Endodermal cell (in vitro differentiated cells): Measurements from ENCODE around the gene EMP1. TPM values are rescaled to one million over a fixed set of nuclear protein-coding genes. Genes with fewer than 3 reads are reported as not detected.

Experiments used
- DNase-seq: peaks from one replicate; pipeline ENCODE4 v3.0.0-alpha.2; 2017
- H3K27ac ChIP-seq: 2 replicates; pipeline ENCODE4 v1.5.1; 2013; ENCODE audit warnings: mild to moderate bottlenecking, low read depth, low read length, moderate library complexity
- H3K27me3 ChIP-seq: 2 replicates; pipeline ENCODE4 v1.6.1; 2013; ENCODE audit warnings: mild to moderate bottlenecking, low read length, moderate library complexity; ENCODE audit not compliant: insufficient read depth, control insufficient read depth, poor library complexity, severe bottlenecking
- H3K36me3 ChIP-seq: 2 replicates; pipeline ENCODE4 v1.7.0; 2013; ENCODE audit warnings: mild to moderate bottlenecking, low read length, moderate library complexity; ENCODE audit not compliant: control insufficient read depth, insufficient read depth
- H3K4me1 ChIP-seq: one replicate; pipeline ENCODE4 v1.7.0; 2013; ENCODE audit warnings: low read length; ENCODE audit not compliant: control insufficient read depth, insufficient read depth
- H3K4me3 ChIP-seq: 2 replicates; pipeline ENCODE4 v1.5.1; 2013; ENCODE audit warnings: mild to moderate bottlenecking, low read length, moderate library complexity
- H3K9ac ChIP-seq: 2 replicates; pipeline ENCODE4 v1.6.1; 2013; ENCODE audit warnings: mild to moderate bottlenecking, low read length, moderate library complexity; ENCODE audit not compliant: poor library complexity, severe bottlenecking; ENCODE audit errors: extremely low read depth
- H3K9me3 ChIP-seq: 2 replicates; pipeline ENCODE4 v1.6.1; 2013; ENCODE audit warnings: mild to moderate bottlenecking, low read length, moderate library complexity; ENCODE audit not compliant: control insufficient read depth
- H3K27ac Mint-ChIP-seq: 2 replicates; pipeline ENCODE4 v1.8.0; 2020; ENCODE audit warnings: mixed read lengths
- H3K27me3 Mint-ChIP-seq: 2 replicates; pipeline ENCODE4 v1.8.0; 2021; ENCODE audit warnings: mild to moderate bottlenecking, mixed read lengths; ENCODE audit not compliant: insufficient read depth
- H3K36me3 Mint-ChIP-seq: 2 replicates; pipeline ENCODE4 v1.8.0; 2020; ENCODE audit warnings: low read depth, mixed read lengths
- H3K4me1 Mint-ChIP-seq: 2 replicates; pipeline ENCODE4 v1.8.0; 2020; ENCODE audit warnings: mixed read lengths
- H3K4me3 Mint-ChIP-seq: 2 replicates; pipeline ENCODE4 v1.8.0; 2020; ENCODE audit warnings: mild to moderate bottlenecking, moderate library complexity, mixed read lengths
- H3K9me3 Mint-ChIP-seq: 2 replicates; pipeline ENCODE4 v1.8.0; 2020; ENCODE audit warnings: mild to moderate bottlenecking, mixed read lengths
- WGBS, 2 experiments: methylation state at CpG; one replicate each; pipeline versions ENCODE4 v1.1.5 to v1.1.7; 2013; ENCODE audit warnings: missing lambda C conversion rate in 2 of 2, mixed read lengths in 1 of 2; ENCODE audit not compliant: insufficient coverage in 1 of 2, insufficient read length in 1 of 2; 5-methylcytosine and 5-hydroxymethylcytosine counted together
- total RNA-seq, 2 donors: library from RNA; stranded (reverse); fragmentation: NEBNext Ultra II Directional in 1 of 2; extraction: Animal tissue kit (Norgen Biotek cat#: 25700) in 1 of 2; gene quantifications; 2 replicates in 1 of 2; 3 replicates in 1 of 2; pipeline ENCODE4 v1.2.1, GENCODE V29; 2021
- TF ChIP-seq, protein P1 (sequence below): fragments of 200-600 bp; sonication (generic); conservative IDR thresholded peaks from 2 replicates; pipeline ENCODE4 v1.5.0; 2021; ENCODE audit warnings: antibody characterized with exemption, mild to moderate bottlenecking

EMP1 gene
- total RNA-seq, 2 donors from 2014 or later, result 0.58 to 0.59 TPM

DNA sequence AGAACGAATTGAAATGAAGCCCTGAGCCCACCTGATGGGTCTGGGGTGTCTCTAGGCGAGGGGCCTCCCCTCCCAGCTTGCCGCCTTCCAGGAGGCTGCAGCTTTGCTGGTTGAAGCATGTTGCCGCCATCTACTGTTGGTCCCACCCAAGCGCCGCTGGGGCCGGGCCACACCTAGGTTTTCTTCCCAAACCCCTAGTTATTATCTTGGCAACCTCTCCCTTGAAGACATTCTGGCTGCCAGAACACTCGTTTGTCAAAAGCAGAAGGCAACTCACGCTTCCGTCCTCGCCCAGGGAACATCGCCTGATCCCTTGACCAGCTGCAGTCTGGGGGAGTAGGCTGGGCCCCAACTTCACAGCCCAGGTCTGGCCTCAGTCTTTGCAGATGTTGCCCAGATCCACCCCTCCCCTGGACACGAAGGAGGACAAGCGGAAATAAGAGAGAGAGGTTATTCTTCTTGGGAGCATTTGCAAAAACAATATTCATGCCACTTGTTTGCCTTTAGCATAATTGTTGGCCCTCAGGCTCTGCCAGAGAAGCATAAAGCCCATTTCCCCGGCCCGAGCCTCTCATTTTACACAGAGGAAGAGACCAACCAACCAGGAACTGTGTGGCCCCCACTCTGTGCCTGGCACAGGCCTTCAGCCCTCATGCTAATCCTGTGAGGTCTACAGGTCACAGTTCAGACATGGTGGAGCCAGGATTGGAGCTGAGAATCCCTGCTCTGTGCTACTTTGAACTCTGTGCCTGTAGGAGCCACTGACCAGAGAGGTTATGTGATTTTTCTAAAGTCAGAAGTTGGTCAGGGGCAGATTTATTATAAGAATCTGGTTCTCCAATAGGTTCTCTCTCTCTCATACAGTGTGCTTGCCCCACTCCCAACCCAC is 6.8 kb downstream of the EMP1 start:
- H3K9me3 Mint-ChIP-seq, result no peaks in the 10 kb centered on the region
- Histone ChIP-seq H3K9me3 (no peaks in the 10 kb centered on the region), H3K36me3 (no peaks in the 10 kb centered on the region), H3K27me3 (peaks cover 4% of the 10 kb centered on the region), H3K4me1 (no peaks in the 10 kb centered on the region), H3K9ac (no peak overlapping the region), H3K4me3 (no peak overlapping the region), H3K27ac (no peak overlapping the region)
- 70 to 79% methylated on average over 11 to 16 of the region's 16 CpGs for whole genome bisulfite sequencing, 2 experiments
- H3K4me1 Mint-ChIP-seq, result peaks cover 18% of the 10 kb centered on the region
- TF ChIP-seq, protein P1, sequence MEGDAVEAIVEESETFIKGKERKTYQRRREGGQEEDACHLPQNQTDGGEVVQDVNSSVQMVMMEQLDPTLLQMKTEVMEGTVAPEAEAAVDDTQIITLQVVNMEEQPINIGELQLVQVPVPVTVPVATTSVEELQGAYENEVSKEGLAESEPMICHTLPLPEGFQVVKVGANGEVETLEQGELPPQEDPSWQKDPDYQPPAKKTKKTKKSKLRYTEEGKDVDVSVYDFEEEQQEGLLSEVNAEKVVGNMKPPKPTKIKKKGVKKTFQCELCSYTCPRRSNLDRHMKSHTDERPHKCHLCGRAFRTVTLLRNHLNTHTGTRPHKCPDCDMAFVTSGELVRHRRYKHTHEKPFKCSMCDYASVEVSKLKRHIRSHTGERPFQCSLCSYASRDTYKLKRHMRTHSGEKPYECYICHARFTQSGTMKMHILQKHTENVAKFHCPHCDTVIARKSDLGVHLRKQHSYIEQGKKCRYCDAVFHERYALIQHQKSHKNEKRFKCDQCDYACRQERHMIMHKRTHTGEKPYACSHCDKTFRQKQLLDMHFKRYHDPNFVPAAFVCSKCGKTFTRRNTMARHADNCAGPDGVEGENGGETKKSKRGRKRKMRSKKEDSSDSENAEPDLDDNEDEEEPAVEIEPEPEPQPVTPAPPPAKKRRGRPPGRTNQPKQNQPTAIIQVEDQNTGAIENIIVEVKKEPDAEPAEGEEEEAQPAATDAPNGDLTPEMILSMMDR, result peak; percentile 94
- peak; percentile 93 for DNase-seq
- H3K4me3 Mint-ChIP-seq, result no peak overlapping the region
- no peak overlapping the region for H3K27ac Mint-ChIP-seq
- H3K36me3 Mint-ChIP-seq, result no peaks in the 10 kb centered on the region
- peaks cover 35% of the 10 kb centered on the region for H3K27me3 Mint-ChIP-seq

DNA sequence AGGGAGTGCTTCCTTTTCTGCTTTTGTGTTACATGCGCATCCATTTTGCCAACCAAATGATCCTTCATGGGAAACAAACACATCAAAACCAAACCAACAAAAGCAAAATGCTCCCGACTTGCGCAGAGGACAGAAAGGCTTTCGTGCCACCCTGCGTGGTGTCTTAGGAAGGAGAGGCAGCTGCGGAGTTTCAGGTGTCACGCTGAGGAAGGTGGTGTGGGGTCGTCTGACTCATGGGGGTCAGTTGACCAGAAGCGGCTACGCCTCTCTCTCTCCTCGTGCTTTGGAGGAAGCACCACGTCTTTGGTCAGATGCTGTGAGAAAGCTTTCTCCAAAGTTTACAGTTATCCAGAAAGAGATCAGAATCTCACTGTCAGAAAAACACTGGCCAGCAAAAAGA is 7.9 kb downstream of the EMP1 start:
- WGBS, 2 experiments, result 41 to 53% methylated on average over 5 to 12 of the region's 12 CpGs
- Histone ChIP-seq H3K27ac (no peak overlapping the region), H3K27me3 (peaks cover 4% of the 10 kb centered on the region), H3K36me3 (no peaks in the 10 kb centered on the region), H3K9me3 (no peaks in the 10 kb centered on the region), H3K4me1 (no peaks in the 10 kb centered on the region), H3K9ac (no peak overlapping the region), H3K4me3 (no peak overlapping the region)
- Mint-ChIP-seq H3K9me3 (no peaks in the 10 kb centered on the region), H3K36me3 (no peaks in the 10 kb centered on the region), H3K4me1 (peaks cover 26% of the 10 kb centered on the region), H3K27me3 (peaks cover 35% of the 10 kb centered on the region), H3K27ac (no peak overlapping the region), H3K4me3 (no peak overlapping the region)
- DNase-seq, result peak; percentile 70
- TF ChIP-seq, protein P1, result no peak

DNA sequence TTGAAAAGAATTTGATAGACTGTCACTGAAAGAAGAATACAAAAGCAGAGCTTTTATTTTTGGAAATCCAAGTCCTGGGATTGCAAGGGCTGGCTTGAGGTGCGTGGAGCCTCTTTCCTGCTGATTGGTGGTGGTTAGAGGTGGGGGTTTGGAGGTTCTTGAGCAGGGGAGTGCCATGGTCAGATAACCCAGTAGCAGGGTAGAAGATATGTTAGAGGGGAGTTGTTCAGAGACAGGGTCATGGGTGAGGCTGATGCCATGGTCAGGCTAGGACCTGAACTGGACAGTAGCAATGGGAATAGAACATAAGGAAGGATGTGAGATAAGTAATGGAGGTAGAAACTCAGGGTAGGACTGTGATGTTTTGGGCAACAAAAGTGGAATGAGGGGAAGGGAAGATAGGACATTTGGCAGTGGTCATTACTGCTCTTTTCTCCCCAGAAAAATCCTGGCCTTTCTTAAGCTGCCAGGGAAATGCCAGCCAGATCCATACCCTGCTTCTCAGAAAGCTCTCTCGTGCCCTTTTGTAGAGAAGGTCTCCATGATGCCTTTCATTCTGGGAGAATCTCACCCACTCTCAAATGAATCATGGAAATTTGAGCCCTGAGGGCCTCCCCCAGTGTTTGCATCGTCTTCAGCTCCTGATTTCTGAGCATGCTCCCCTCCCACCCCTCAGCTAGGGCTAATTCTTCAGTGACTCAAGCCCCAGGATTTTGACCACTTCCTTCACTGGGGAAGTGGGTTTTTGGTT is 9.5 kb downstream of the EMP1 start:
- H3K27ac ChIP-seq, result no peak overlapping the region
- no peaks in the 10 kb centered on the region for H3K36me3 Mint-ChIP-seq
- H3K27me3 Mint-ChIP-seq, result peaks cover 33% of the 10 kb centered on the region
- H3K4me1 ChIP-seq, result no peaks in the 10 kb centered on the region
- peaks cover 36% of the 10 kb centered on the region for H3K4me1 Mint-ChIP-seq
- peaks cover 4% of the 10 kb centered on the region for H3K27me3 ChIP-seq
- 67 to 70% methylated on average over 1 to 3 of the region's 3 CpGs for whole genome bisulfite sequencing, 2 experiments
- no peak overlapping the region for H3K9ac ChIP-seq
- H3K36me3 ChIP-seq, result no peaks in the 10 kb centered on the region
- H3K9me3 Mint-ChIP-seq, result no peaks in the 10 kb centered on the region
- TF ChIP-seq, protein P1, result no peak
- H3K4me3 ChIP-seq, result no peak overlapping the region
- DNase-seq, result no peak
- H3K4me3 Mint-ChIP-seq, result no peak overlapping the region
- no peaks in the 10 kb centered on the region for H3K9me3 ChIP-seq
- no peak overlapping the region for H3K27ac Mint-ChIP-seq
